ENCODE measurements around the gene KATNB1. TPM values are rescaled to one million over a fixed set of nuclear protein-coding genes. Genes with fewer than 3 reads are reported as not detected.
"Not testable (repeated sequence)": the region's sequence is repeated elsewhere in the genome, so short reads cannot be mapped to it uniquely, and the experiment has no call there.

Gene KATNB1
- total RNA-seq, 4 donors from 2014 or later, result 13.3 to 27.4 (median 18.1) TPM

DNA sequence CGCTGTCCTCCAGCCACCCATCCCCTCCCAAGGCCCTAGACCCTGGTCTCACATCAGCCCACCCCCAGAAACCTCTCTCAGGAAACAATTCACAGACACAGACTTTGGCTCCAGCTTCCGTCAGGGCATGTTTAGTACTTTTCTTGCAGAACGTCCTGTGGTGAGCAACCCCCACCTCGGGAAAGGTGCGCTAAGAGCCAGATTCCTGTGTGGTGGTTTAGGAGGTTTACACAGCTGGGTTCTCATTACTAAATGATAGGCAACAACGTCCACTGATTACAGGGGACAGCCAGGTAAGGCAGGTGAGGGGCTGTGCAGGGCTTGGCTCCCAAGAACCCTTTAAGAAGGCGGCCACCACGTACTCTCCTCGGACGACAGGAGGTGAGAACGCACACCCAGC is 37.4 kb downstream of the KATNB1 start:
- Histone ChIP-seq H3K36me3 (no peaks in the 10 kb centered on the region), H3K27ac (no peak overlapping the region), H3K9me3 (no peaks in the 10 kb centered on the region), H3K27me3 (no peaks in the 10 kb centered on the region), H3K4me3 (no peak overlapping the region), H3K4me1 (no peaks in the 10 kb centered on the region)
- DNase-seq, result no peak
- no peak for TF ChIP-seq POLR2A (IDR thresholded peaks at IDR 0.05)
- no peak for TF ChIP-seq CTCF (IDR thresholded peaks at IDR 0.05)
- intact Hi-C loops (cut with DNase I; ENCODE audit: low total_unique reads), result no loop called here

DNA sequence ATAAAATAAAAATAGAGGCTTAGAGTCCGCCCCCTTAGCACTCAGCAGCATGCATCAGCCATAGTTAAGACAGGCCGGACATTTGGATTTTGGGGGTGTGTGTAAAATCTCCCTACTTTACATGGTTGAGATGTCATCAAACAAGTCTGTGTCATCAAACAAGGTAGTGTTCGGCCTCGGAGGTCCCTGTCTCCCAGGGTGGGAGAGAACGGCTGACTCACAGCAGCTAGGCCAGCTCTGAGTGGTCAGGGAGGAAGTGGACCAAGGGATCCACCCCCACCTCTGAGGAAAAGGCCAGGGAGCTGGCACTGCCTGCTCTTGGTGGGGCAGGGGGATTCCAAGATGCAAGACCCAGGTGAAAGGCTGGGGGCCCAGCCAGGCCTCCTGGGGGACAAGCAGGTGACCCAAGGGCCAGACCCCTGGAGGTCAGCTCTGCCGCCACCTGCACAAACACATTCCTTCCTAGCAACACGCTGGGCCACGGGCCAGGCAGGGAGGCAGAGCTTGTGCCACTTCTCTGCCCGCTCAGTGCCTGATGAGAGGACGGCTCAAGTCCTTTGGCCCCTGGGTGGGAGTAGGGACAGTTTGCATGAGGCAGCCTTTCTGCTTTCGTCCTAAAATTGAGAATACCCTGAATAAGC is 38.2 kb downstream of the KATNB1 start:
- H3K27ac ChIP-seq, result no peak overlapping the region
- no peaks in the 10 kb centered on the region for H3K4me1 ChIP-seq
- TF ChIP-seq CTCF (IDR thresholded peaks at IDR 0.05) (no peak), POLR2A (IDR thresholded peaks at IDR 0.05) (no peak)
- no peaks in the 10 kb centered on the region for H3K36me3 ChIP-seq
- intact Hi-C loops (cut with DNase I; ENCODE audit: low total_unique reads), result no loop called here
- H3K9me3 ChIP-seq, result no peaks in the 10 kb centered on the region
- DNase-seq, result no peak
- H3K4me3 ChIP-seq, result no peak overlapping the region
- no peaks in the 10 kb centered on the region for H3K27me3 ChIP-seq

DNA sequence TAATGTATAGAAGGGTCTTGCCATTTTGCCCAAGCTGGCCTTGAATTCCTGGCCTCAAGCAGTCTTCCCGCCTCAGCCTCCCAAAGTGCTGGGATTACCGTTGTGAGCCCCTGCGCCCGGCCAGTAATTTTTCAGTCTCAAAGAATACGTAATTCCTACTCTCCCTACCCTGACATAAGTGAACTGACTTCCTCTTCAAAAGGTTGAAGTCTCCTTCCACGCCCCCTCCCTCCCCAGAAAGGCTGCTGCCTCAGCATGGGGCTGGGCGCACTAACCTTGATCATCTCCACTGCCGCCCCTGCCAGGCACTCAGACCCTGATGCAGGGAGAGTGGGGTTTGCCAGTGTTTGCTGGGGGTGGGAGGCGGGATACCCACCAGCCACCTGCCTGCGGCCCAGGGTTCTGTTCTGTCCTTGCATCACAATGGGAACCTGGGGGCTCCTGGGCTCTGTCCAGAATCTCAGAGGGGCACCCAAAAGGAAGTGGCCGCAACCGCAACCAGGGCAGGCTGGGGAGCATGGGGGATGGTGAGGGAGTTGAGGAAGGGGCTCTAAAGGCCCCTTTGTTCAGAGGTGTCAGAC is 39.2 kb downstream of the KATNB1 start:
- H3K36me3 ChIP-seq, result no peaks in the 10 kb centered on the region

GRCh38 chr16:57775661-57776469 is 40.3 kb downstream of the KATNB1 start:
- no peak for DNase-seq
- intact Hi-C loops (cut with DNase I; ENCODE audit: low total_unique reads), result no loop called here
- Histone ChIP-seq H3K27me3 (no peaks in the 10 kb centered on the region), H3K4me1 (no peaks in the 10 kb centered on the region), H3K36me3 (no peaks in the 10 kb centered on the region), H3K4me3 (no peak overlapping the region), H3K27ac (no peak overlapping the region), H3K9me3 (no peaks in the 10 kb centered on the region)
- TF ChIP-seq CTCF (IDR thresholded peaks at IDR 0.05), result no peak
- no peak for TF ChIP-seq POLR2A (IDR thresholded peaks at IDR 0.05)

More for the DNA sequence above, 39.2 kb downstream of the KATNB1 start:
- no peaks in the 10 kb centered on the region for H3K27me3 ChIP-seq
- no peaks in the 10 kb centered on the region for H3K4me1 ChIP-seq
- DNase-seq, result no peak
- intact Hi-C loops (cut with DNase I; ENCODE audit: low total_unique reads), result no loop called here
- TF ChIP-seq CTCF (IDR thresholded peaks at IDR 0.05) (no peak), POLR2A (IDR thresholded peaks at IDR 0.05) (no peak)
- H3K27ac ChIP-seq, result no peak overlapping the region
- no peaks in the 10 kb centered on the region for H3K9me3 ChIP-seq
- no peak overlapping the region for H3K4me3 ChIP-seq

- no peak overlapping the region for H3K27ac ChIP-seq
- TF ChIP-seq CTCF (IDR thresholded peaks at IDR 0.05), result no peak
- no peak for TF ChIP-seq POLR2A (IDR thresholded peaks at IDR 0.05)
- H3K36me3 ChIP-seq, result no peaks in the 10 kb centered on the region
- no peak overlapping the region for H3K4me3 ChIP-seq
- DNase-seq, result no peak
- intact Hi-C loops (cut with DNase I; ENCODE audit: low total_unique reads), result no loop called here
- no peaks in the 10 kb centered on the region for H3K27me3 ChIP-seq
- H3K4me1 ChIP-seq, result no peaks in the 10 kb centered on the region
- no peaks in the 10 kb centered on the region for H3K9me3 ChIP-seq
Observed at GRCh38 chr16:57778658-57779057, 43.1 kb downstream of the KATNB1 start.

DNA sequence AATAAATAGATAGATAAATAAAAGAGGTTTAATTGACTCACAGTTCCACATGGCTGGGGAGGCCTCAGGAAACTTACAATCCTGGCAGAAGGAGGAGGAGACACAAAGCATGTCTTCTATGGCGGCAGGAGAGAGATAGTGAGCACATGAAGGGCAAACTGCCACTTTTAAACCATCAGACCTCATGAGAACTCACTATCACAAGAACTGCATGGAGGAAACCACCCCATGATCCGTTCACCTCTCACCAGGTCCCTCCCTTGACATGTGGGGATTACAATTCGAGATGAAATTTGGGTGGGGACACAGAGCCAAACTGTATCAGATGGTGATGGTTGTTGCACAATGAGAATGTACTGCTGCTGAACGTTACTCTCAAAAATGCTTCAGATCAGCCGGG is 44.3 kb downstream of the KATNB1 start:
- H3K36me3 ChIP-seq; DNase-seq; H3K27me3 ChIP-seq; H3K27ac ChIP-seq; H3K4me3 ChIP-seq; H3K4me1 ChIP-seq; intact Hi-C loops (cut with DNase I; ENCODE audit: low total_unique reads); H3K9me3 ChIP-seq: not testable (repeated sequence)

All from uterus (tissue), 4 donors.